Ishikawa (cell line): ENCODE data around the gene CCL27.

ENCODE experiments used
- CEBPB ChIP-seq: IDR thresholded peaks from 2 replicates; pipeline ENCODE4 v1.6.1; 2012
- CREB1 ChIP-seq: IDR thresholded peaks from 2 replicates; pipeline ENCODE4 v1.6.1; 2012; ENCODE audit warnings: low read depth
- EGR1 ChIP-seq: IDR thresholded peaks from 2 replicates; pipeline ENCODE4 v1.6.1; 2012
- EP300 ChIP-seq: IDR thresholded peaks from 2 replicates; pipeline ENCODE4 v1.6.1; 2012; ENCODE audit warnings: borderline replicate concordance
- FOXM1 ChIP-seq: IDR thresholded peaks from 2 replicates; pipeline ENCODE4 v1.6.1; 2012; ENCODE audit warnings: low read depth, borderline replicate concordance
- MAX ChIP-seq: IDR thresholded peaks from 2 replicates; pipeline ENCODE4 v1.6.1; 2012
- NFIC ChIP-seq: IDR thresholded peaks from 2 replicates; pipeline ENCODE4 v1.6.1; 2012
- RAD21 ChIP-seq: IDR thresholded peaks from 2 replicates; pipeline ENCODE4 v1.6.1; 2012; ENCODE audit warnings: low read depth
- TAF1 ChIP-seq: IDR thresholded peaks from 2 replicates; pipeline ENCODE4 v1.6.1; 2012; ENCODE audit warnings: low read depth, mild to moderate bottlenecking
- TCF12 ChIP-seq: IDR thresholded peaks from 2 replicates; pipeline ENCODE4 v1.6.1; 2012; ENCODE audit warnings: low read depth
- TEAD4 ChIP-seq: IDR thresholded peaks from 2 replicates; pipeline ENCODE4 v1.6.1; 2012
- YY1 ChIP-seq: IDR thresholded peaks from 2 replicates; pipeline ENCODE4 v1.6.1; 2012; ENCODE audit warnings: low read depth
- ZBTB7A ChIP-seq: IDR thresholded peaks from 2 replicates; pipeline ENCODE4 v1.6.1; 2012; ENCODE audit warnings: low read depth
- TF ChIP-seq, protein P1 (sequence below): IDR thresholded peaks from 2 replicates; pipeline ENCODE4 v1.6.1; 2012; ENCODE audit warnings: low read depth, mild to moderate bottlenecking
- TF ChIP-seq, protein P2 (sequence below): IDR thresholded peaks from 2 replicates; pipeline ENCODE4 v1.6.1; 2012

CCL27 gene

DNA sequence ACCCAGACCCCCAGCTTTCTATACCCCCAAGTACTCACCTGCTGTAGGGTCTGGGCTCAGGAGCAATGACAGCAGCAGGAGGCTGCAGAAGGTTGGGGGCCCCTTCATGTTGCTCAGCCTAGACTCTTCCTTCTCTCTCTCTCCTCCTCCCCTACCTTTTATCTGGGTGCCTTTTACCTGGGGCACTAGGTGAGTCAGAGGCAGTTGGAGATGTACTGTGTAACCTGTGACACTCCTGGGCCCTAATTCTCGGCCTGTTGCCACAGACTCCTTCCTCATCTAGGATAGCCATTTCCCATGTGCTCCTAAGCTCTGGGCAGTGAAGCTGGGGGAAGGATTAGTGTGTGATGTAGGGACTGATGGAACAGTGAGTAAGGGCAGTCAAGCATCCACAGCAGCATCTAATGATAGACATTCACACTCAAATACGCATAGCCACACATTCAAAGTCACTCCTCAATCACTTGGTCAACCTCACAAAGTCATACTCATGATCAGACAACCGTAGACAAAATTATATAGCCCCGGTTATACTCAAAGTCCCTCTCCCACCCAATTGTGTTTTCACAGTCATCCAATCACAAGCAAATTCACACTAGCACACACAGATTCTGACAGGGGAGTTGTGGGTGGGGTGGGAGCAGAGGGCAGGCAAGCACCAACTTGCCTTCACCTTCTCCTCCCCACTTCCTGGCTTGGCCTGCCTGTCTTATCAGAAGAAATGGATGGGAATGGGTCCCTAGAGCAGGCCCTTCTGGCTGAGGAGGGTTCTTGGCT lies at the start of gene CCL27:
TSS of gene CCL27 (minus strand) at position 132 of the 777 bp plus-strand sequence. CDS start at position 108, 24 bp downstream.
- TF ChIP-seq, protein P1, sequence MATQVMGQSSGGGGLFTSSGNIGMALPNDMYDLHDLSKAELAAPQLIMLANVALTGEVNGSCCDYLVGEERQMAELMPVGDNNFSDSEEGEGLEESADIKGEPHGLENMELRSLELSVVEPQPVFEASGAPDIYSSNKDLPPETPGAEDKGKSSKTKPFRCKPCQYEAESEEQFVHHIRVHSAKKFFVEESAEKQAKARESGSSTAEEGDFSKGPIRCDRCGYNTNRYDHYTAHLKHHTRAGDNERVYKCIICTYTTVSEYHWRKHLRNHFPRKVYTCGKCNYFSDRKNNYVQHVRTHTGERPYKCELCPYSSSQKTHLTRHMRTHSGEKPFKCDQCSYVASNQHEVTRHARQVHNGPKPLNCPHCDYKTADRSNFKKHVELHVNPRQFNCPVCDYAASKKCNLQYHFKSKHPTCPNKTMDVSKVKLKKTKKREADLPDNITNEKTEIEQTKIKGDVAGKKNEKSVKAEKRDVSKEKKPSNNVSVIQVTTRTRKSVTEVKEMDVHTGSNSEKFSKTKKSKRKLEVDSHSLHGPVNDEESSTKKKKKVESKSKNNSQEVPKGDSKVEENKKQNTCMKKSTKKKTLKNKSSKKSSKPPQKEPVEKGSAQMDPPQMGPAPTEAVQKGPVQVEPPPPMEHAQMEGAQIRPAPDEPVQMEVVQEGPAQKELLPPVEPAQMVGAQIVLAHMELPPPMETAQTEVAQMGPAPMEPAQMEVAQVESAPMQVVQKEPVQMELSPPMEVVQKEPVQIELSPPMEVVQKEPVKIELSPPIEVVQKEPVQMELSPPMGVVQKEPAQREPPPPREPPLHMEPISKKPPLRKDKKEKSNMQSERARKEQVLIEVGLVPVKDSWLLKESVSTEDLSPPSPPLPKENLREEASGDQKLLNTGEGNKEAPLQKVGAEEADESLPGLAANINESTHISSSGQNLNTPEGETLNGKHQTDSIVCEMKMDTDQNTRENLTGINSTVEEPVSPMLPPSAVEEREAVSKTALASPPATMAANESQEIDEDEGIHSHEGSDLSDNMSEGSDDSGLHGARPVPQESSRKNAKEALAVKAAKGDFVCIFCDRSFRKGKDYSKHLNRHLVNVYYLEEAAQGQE: no peak
- TF ChIP-seq CEBPB: no peak
- TF ChIP-seq FOXM1: no peak
- no peak for TF ChIP-seq EP300
- TF ChIP-seq ZBTB7A: no peak
- TF ChIP-seq NFIC: no peak
- no peak for TF ChIP-seq EGR1
- no peak for TF ChIP-seq MAX
- TF ChIP-seq YY1: no peak
- TF ChIP-seq RAD21: no peak
- TF ChIP-seq, protein P2, sequence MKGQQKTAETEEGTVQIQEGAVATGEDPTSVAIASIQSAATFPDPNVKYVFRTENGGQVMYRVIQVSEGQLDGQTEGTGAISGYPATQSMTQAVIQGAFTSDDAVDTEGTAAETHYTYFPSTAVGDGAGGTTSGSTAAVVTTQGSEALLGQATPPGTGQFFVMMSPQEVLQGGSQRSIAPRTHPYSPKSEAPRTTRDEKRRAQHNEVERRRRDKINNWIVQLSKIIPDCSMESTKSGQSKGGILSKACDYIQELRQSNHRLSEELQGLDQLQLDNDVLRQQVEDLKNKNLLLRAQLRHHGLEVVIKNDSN: no peak
- TF ChIP-seq TAF1: no peak
- no peak for TF ChIP-seq TCF12
- TF ChIP-seq TEAD4: no peak
- TF ChIP-seq CREB1: no peak

- no peak for TF ChIP-seq ZBTB7A
- no peak for TF ChIP-seq TAF1
- TF ChIP-seq EP300: no peak
- no peak for TF ChIP-seq TCF12
- TF ChIP-seq CEBPB: no peak
- TF ChIP-seq FOXM1: no peak
- TF ChIP-seq NFIC: no peak
- TF ChIP-seq TEAD4: no peak
- TF ChIP-seq EGR1: no peak
Measured at GRCh38 chr9:34712140-34712539, 49.7 kb upstream of the CCL27 start.

- TF ChIP-seq, protein P1: no peak
- no peak for TF ChIP-seq CEBPB
- no peak for TF ChIP-seq YY1
- TF ChIP-seq, protein P2: no peak
- no peak for TF ChIP-seq NFIC
- TF ChIP-seq FOXM1: no peak
- no peak for TF ChIP-seq TAF1
- no peak for TF ChIP-seq MAX
- TF ChIP-seq TCF12: no peak
- TF ChIP-seq ZBTB7A: no peak
Measured at GRCh38 chr9:34710023-34710422, 47.6 kb upstream of the CCL27 start, which contains the start of gene CCL21. CCL21 (minus strand) TSS chr9:34710136; CDS start chr9:34710066, 70 bp downstream.

- TF ChIP-seq EGR1 (no peak), RAD21 (no peak), MAX (no peak)
Measured at GRCh38 chr9:34709196-34709978, 46.9 kb upstream of the CCL27 start.

DNA sequence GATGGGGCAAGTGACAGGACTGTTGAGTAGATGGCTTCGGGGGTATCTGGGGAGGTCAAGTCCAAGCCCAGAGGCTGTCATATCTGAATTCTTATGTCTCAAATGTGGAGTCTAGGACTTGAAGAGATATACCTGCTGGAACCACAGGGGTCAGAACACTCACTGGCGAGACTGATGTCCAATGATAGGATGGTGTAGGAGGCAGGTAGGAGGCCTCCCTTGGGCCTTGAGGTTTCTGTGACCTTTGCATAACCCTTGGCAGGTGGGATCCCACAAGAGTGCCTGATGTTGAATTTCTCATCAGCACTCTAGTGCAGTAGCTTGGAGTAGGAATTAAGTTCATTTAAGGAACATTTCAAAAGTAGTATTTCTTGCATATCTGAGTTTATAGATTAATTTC lies 44.7 kb upstream of the CCL27 start:
- no peak for TF ChIP-seq YY1
- TF ChIP-seq EGR1: no peak
- no peak for TF ChIP-seq CEBPB
- TF ChIP-seq EP300: no peak
- TF ChIP-seq RAD21: no peak
- no peak for TF ChIP-seq CREB1
- no peak for TF ChIP-seq MAX
- no peak for TF ChIP-seq TCF12
- TF ChIP-seq, protein P2: no peak
- TF ChIP-seq NFIC: no peak
- TF ChIP-seq TEAD4: no peak
- TF ChIP-seq, protein P1: no peak
- no peak for TF ChIP-seq ZBTB7A
- TF ChIP-seq TAF1: no peak
- no peak for TF ChIP-seq FOXM1
